Measurements from ENCODE around the gene PLPP7.

PLPP7 gene

DNA sequence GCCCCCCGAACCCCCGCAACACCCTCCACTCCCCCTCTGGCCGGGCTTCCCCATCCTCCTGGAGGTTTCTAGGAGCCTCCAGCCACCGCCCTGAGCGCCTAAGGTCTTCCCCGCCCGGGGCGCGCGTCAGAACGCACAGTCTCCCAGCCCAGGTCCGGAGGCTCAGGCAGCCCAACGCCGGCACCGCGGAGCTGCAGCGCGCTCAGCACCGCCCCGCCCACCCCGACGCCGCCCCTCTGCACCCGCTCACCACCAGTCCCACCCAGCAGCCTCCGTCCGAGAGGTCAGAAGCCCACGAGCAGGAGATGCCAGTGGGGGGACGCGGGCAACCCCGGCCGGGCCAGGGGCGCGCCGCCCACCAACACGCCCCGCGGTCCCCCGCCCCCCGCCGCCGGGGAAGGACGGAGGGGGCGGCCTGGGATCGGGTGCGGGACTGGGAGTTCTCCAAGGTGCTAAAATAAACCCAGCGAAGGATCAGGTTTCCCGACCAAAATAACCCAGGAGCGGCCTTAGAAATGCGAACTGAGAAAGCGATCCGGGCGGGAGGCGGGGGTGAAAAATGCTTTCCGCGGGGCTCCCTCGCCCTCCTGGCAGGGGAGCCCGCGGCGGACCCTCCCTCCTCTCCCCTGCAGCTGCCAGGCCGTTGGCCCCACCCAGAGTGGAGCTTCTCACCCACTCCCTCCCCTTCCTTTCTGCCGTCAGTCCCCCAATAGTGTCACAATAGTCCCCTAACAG, 6.7 kb upstream of the PLPP7 start:
- DNase-seq = no peak

DNA sequence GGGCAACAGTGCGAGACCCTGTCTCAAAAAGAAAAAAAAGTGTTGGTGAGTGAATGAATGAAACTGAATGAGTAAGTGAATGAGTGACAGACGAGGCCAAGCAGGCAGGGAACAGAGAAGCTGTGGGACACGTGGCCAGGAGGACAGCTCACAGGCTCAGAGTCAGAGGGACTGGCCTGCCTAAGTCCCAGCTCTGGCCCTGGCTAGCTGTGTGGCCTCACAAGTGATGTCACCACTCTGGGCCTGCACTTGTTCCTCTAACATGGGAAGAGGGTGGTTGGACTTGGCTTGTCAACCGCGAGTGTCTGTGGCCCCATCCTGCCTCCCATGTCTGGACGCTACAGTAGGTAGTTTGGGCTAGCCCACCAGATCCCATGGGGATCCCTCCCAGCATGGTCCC, 4.7 kb upstream of the PLPP7 start:
- no peak for DNase-seq

DNA sequence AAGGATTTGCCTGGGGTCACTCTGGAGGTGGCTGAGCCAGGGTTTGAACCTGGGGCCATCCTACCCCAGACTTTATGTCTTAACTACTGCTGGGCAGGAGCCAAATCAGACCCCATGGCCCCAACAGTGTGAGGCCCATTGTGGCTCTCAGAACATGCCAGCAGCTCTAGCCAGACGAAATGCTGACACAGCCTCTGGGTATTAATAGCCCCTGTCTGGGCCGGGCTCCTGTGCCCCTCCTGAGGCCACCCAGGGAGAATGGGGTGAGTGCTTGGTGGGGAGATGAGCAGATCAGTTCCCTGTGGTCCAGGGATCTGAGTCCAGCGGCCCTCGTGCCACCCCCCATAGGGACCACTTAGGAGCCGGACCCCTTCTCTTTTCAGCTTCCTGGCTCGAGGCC, 2.2 kb upstream of the PLPP7 start:
- no peak for DNase-seq

DNA sequence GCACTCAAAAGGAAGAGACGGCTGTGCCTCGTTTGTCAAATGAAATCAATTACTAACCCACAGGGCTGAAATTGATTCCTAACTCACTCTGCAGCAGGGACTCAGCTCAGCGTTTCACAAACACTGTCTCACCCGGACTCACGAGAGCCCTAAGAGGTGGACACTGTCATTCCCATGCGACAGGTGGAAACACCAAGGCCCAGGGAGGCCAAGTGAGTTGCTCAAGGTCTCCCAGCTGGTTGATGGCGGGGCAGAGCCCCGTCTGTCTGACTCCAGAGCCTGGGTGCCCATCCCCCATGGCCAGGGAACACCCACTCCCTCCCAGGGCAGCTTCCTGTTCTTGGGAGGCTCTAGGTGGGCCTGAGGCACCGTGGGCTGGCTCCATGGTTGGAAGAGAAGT, 1.3 kb upstream of the PLPP7 start:
- DNase-seq = no peak

DNA sequence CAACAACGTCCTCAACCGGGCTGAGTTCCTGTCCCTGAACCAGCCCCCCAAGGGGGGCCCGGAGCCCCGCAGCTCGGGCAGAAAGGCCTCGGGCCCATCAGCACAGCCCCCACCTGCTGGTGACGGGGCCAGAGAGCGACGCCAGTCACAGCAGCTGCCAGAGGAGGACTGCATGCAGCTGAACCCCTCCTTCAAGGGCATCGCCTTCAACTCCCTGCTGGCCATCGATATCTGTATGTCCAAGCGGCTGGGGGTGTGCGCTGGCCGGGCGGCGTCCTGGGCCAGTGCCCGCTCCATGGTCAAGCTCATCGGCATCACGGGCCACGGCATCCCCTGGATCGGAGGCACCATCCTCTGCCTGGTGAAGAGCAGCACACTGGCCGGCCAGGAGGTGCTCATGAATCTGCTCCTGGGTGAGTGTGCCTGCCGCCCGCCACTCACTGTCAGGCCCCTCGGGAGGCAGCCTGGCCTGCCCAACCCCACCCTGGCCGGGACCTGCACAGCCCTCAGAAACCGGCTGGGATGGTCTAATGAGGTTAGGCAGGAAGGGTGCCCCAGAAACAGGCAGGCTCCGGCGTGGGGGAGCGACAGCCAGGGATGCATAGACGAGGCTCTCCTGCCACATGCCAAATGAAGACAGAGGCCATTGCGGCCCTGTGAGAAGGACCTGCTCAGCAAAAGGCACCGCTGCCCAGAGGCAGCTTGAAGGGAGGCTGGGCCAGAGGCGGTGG, 678 bp downstream of the PLPP7 start:
- DNase-seq = no peak

DNA sequence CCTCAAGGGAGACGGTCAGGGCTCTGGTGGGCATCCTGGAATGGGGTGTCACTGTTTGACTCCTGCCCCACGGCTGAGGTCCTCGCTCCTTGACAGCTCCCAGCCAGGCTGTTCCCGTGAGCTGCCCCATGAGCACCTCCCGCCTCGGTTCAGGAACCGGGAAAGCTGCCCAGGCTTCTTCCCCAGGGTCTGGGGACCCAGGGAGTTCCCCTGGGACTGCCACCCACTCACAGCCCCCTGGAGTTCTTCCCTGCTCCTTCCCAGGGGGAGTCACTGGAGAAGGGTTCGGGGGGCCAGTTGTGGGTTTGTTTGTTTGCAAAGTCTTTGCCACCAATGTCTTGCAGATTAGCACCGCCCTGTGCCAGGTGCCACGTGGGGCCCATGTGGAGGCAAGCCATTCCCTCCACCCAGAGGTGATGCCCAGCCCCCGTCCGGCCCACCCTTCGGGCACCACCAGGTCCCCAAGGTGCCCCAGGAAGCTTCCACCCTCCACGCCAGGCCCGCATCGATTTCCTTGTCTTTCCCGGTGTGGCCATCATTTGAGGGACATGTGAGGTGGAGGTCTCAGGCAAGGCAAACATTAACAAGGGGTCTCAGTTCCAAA, 1.3 kb downstream of the PLPP7 start:
- no peak for DNase-seq

DNA sequence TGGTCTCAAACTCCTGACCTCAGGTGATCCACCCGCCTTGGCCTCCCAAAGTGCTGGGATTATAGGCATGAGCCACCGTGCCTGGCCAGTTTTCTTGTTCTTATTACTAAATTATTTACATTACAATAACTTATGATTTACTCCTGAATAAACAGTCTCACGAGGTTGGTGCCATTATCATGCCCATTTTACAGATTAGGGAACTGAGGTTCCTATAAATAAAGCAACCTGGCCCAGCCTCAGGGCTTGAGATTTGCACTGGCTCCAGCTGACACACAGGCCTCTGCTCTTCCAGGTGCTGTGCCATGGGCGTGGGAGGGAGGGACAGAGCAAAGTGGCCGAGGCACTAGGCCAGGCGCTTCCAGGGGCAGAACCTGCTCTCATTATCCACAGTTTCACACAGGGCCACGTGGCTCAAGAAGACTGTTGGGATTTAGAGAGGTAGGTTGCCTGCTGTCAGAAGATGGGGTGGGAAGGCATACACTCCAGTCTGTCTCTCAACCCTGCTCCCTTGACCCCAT, 2.3 kb downstream of the PLPP7 start:
- no peak for DNase-seq

DNA sequence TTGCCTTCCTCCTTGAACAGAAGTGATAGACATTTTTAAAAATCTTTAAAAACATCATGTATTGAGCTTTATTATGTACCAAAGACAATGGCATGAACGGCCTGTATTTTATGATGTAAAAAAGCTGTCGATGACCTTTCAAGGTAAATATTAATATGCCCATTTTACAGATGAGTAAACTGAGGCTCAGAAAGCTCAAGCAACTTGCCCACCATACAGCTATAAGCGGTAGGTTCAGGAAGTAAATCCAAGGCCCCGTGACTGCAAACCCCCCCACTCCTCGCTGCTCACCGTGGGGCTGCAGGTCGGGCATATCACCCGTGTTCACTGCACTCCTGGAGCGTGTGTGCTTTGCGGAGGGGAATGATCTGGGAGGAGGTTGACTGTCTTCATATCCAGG, 3.4 kb downstream of the PLPP7 start:
- DNase-seq = no peak

DNA sequence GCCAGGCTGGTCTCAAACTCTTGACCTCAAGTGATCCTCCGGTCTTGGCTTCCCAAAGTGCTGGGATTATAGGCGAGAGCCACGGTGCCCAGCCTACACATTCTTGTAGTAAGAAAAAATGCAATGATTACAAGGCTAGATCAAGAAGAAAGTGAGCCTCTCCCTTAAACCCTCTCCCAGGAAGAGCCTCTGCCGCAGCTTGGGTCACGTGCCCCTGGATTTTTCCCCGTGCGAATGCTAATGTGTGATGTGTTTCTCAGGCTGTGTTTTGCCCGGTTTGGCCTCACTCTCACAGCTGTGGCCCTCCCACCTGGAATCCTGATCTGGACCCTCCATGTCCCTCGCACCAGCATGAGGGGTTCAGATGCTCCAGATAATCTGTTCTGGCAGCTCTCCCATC, 6.9 kb downstream of the PLPP7 start:
- DNase-seq = no peak

DNA sequence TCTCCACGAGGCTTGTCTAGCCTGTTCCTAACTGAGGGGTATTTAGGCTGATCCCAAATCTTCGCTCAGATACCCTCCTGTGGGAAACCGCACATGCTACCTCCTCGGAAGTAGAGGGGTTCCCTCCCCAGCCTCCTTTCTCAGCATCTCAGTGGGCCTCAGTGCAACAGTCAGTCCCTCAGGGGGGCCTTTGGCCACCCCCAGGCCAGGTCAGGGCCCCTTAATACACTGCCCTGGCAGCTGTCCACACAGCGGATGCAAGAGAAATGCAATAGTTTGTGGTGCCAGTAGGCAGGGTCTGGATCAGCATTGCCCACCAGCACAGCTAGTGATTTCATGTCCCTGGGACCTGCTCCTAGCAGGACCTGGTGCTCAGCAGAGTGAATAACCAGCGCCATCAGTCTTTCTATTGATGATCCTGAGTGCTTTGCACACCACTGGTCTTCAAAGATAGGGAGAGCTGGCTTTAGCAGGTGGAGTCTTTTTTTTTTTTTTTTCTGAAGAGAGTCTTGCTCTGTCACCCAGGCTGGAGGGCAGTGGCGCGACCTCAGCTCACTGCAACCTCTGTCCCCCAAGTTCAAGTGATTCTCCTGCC, 7.5 kb downstream of the PLPP7 start:
- DNase-seq = no peak

DNA sequence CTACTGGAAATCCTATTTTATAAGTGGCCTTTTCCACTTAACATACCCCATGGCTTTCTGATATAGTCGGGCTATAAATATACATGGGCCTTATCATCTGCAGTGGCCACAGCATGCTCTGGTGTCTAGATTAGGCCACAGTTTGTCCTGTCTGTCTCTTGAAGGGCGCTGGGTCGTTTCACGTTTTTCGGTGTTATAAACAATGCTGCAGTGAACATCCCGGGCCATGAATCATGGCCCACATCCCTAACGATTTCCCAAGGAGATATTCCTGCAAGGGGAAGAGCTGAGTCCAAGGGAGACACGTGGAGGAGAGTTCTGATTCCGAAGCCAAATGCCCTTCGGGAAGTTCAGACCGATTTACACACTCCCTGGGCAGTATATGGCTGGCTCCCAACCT, 8.4 kb downstream of the PLPP7 start:
- no peak for DNase-seq

DNA sequence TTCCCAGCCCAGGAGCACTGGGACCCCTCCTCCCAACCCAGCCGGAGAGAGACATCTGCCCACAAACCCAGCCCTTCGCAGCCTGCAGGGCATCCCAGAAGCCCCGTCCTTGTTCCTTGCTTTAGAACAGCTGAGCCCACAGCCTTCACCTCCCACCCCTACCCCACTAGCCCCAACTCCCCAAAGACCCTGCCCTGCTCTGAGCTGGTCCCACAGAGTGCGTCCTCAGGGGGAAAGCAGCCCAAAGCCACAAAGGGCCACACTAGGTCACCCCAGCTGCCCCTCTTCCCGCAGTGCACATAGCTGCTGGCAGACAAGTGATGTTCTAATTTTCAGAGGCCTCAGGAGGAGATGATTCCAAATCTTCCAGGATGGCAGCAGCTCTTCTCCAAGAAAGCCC, 8.8 kb downstream of the PLPP7 start:
- DNase-seq = no peak

DNA sequence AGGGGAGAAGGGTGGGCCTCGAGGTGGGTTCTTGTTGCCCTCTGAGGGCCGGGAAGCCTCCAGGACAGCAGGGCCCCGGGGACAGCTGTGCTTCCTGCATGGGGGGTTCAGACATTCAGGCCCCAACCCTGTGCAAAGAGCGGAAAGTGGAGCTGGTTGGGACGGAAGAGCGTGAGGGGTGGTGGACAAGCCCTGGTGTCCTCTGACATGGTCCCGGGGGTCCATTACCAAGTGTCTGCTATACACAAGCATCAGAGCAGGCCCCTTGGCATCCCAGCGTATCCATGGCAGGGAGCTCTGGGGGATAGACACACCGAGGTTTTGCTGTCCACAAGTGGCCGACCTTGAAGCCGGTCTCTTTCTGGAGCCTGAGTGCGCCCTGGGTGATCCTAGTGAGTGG, 9.3 kb downstream of the PLPP7 start:
- no peak for DNase-seq

DNA sequence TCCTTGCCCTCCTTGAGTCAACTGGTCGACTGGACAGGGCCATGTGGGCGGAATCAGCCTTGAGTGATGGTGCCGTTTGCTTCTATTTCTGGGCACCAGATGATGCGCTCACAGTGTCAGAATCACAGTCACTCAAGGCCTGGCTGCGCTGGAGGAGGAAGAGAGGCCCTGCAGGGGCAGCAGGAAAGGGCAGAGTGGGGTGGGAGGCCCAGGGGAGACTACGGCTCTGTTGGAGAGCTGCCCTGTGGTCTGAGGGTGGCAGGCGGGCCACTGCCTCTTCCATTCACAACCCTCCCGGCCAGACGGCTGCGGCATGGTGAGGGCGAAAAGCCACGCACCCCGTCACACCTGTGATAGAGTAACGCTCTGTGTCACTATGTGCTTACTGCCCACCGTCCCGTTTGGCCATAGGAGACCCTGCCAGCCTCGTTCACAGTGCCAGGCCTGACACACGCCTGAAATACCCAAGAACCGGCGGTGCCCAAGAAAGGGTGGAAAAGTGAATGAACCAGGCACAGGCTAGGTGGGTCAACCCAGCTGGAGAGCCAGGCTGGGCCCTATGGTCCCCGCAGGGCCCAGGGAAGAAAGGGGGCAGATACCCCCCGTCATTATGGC, 9.9 kb downstream of the PLPP7 start:
- DNase-seq = no peak

DNA sequence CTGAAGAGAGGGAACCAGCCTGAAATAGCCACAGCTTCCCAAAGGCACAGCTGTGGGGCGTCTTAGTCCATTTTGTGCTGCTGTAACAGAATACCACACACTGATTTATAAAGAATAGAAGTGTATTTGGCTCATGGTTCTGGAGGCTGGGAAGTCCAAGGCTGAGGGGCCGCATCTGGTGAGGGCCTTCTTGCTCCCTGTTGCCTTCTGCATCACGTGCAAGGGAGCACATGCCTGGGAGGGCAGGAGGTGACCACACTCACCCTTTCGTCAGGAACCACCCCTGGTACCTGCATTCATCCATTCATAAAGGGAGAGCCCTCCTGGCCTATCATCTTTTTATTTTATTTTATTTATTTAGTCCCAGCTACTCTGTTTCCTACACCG, 10.4 kb downstream of the PLPP7 start:
- no peak for DNase-seq

DNA sequence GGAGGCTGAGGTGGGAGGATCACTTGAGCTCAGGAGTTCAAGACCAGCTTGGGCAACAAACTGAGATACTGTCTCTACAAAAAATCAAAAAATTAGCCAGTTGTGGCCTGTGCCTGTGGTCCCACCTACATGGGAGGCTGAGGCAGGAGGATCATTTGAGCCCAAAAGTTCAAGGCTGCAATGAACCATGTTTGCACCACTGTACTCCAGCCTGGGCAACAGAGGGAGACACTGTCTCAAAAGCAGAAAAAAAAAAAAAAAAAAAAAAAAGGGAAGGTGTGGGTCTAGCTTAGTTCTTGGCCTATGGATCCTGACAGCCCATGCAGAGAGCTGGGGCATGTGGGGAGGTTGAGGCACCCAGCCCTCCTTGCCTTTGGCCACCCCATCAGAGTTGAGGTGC, 10.9 kb downstream of the PLPP7 start:
- no peak for DNase-seq

DNA sequence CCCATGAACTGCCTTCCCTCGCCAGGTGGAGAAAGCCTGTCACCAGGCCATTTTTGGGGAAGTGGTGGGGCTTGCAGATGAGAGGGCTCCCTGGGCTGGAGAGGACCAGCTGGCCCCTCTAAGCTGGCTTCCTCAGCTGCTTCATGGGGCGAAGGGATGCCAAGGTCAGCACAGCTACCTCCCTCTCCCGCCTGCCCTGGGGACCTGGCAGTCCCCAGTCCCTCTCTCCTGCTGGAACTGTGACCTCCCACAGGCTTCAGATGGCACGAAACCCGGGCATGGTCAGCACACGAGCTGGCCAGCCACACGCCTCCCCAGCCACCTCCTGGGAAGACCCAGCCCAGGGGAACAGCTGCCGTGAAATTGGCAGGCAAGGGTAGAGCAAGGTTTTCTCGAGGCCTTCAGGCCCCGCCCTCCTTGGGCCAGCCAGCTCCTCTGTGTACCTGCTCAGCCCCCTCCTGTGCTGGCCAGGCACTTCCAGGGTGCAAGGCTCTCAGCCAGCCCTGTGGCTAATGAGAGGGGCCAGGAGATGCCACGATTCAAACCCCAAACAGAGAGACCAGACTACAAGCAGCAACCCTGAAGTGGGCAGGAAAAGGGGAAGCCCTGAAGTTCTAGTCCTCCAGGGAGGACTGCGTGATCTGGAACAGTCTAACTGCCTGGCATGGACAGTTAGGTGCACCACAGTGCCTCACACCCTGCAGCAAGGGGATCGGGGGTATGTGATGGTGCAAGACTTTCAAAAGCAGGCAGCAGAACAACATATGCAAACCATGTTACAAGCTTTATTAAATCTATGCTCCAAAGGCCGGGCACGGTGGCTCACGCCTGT, 12.9 kb downstream of the PLPP7 start:
- DNase-seq = no peak

DNA sequence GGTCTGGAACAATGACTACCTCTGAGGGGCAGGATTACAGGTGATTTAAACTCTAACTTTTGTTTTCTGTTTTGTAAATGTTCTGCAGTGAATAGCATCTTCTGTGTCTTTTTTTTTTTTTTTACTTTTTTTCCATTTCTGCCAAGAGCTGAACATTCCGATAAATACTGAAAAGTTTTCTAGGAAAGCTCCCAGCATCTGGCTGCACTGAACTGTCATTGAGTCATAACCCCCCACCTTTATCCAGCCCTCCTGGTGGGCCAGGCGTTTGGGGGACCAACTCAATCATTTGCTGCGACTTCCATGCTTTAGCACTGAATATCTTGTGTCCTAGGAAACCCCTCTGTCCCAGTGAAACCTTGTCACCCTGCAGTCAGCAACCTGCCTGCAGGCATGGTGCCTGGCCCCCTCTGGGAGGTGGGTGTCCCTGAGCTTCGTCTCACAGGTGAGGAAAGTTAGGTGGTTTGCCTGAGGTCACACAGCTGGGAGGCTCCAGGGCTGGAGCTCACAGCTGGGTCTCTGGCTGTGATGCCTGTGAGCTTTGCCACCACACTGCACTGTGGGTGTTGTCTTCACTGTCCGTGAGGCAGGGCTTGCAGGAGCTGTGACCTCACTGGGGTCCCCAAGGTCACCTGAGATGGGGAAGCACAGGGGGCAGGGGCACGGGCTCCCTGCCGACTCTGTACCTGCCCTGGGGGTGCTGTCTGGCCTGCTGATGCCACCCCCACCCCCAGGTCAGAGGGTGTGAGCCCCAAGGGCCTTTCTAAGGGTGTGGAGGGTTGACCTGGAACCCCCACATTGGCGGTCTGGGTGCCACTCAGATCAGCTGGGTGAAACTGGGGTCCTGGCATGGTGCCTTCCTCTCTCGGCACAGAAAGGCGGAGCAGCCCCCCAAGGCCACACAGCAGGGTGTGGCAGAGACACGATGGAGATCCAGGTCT, 14.1 kb downstream of the PLPP7 start:
- DNase-seq = no peak

DNA sequence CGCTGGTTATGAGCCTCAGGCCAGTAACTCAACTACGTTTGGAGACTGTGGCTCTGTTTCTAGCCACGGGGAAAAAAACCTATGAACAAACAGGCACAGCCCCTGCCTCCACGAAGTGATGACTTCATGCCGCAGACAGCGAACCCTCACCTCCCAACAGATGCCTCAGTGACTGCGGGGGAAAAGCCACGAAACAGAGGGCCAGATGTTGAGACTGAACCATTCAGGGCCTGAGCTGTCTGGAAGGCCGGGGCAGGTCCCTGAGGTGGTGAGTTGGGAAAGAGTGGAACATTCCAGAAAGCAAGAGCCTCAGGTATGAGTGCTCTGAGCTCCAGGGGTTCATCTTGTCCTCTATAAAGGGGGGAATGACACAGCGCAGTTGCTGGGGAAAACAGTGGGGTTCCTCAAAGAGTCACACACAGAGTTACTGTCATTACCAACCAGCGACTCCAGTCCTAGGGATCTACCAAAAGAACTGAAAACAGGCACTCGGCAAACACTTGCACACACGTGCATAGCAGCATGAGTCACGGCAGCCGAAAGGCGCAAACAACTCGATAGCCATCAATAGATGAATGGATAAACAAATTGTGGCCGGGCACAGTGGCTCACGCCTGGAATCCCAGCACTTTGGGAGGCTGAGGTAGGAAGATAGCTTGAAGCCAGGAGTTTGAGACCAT, 15.3 kb downstream of the PLPP7 start:
- DNase-seq = no peak

DNA sequence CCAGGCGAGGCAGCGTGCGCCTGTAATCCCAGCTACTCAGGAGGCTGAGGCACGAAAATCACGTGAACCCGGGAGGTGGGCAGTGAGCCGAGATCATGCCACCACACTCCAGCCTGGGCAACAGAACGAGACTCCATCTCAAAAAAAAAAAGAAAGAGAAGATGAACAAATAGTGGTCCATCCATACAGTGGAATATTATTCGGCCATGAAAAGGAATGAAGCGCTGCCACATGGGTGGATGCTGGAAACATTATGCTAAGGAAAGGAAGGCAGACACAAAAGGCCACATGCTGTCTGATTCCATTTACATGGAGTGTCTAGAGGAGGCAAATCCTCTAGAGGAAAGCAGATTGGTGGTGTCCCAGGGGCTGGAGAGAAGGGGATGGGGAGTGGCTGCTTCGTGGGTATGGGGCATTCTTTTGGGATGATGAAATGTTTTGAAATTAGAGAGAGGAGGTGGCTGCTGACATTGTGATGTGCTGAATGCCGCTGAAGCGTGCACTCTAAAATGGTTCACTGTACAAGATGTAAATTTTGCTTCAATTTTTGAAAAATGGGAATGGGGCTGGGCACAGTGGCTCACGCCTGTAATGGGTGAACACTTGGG, 17.0 kb downstream of the PLPP7 start:
- no peak for DNase-seq
